ENCODE data around the gene RTF1.

RTF1 gene

GRCh38 chr15:41510728-41511127, 93.8 kb downstream of the RTF1 start:
- no peak for DNase-seq

GRCh38 chr15:41511331-41511898, 94.5 kb downstream of the RTF1 start:
- peak; percentile 19 for DNase-seq

GRCh38 chr15:41511899-41512369, 95.0 kb downstream of the RTF1 start:
- DNase-seq: peak; percentile 22

- DNase-seq: no peak
Observed at GRCh38 chr15:41512512-41512939, 95.6 kb downstream of the RTF1 start.

GRCh38 chr15:41512940-41513505, 96.1 kb downstream of the RTF1 start:
- peak; percentile 31 for DNase-seq

- DNase-seq: peak; percentile 91
Observed at GRCh38 chr15:41513506-41514227, 96.8 kb downstream of the RTF1 start, which contains the start of gene LTK. Gene LTK, minus strand, starts transcription at chr15:41513827. Its CDS starts 118 bp downstream, at chr15:41513709.

- no peak for DNase-seq
Observed at GRCh38 chr15:41517895-41518449, 101.1 kb downstream of the RTF1 start.

GRCh38 chr15:41520636-41521035, 103.7 kb downstream of the RTF1 start:
- no peak for DNase-seq

GRCh38 chr15:41521614-41522013, 104.7 kb downstream of the RTF1 start:
- no peak for DNase-seq

GRCh38 chr15:41523097-41523496, 106.2 kb downstream of the RTF1 start:
- DNase-seq: no peak

GRCh38 chr15:41530363-41530956, 113.6 kb downstream of the RTF1 start:
- DNase-seq: no peak

All from COR-L47 (cell line).